Gastroesophageal sphincter (tissue), 4 donors: ENCODE measurements around the gene GPR15. TPM values are rescaled to one million over a fixed set of nuclear protein-coding genes. Genes with fewer than 3 reads are reported as not detected.

ENCODE experiments used
- ATAC-seq: fragments of 150-250 bp; one replicate; pipeline ENCODE4 v1.9.1; 2016; ENCODE audit warnings: mild to moderate bottlenecking, moderate library complexity
- H3K27ac ChIP-seq, 4 donors: fragments of 200-600 bp; sonication (generic) in 3 of 4; 1 replicate in 3 of 4; 2 replicates in 1 of 4; pipeline ENCODE4 v1.5.1; 2016 to 2019
- H3K27me3 ChIP-seq: fragments of 200-600 bp; sonication (generic); one replicate; pipeline ENCODE4 v1.5.1; 2019
- H3K36me3 ChIP-seq, 2 donors: fragments of 200-600 bp; sonication (generic); one replicate each; pipeline ENCODE4 v1.5.1; 2019; ENCODE audit warnings: control low read depth in 1 of 2
- H3K4me1 ChIP-seq, 3 donors: fragments of 200-600 bp; sonication (generic); 1 replicate in 2 of 3; 2 replicates in 1 of 3; pipeline ENCODE4 v1.5.1; 2016 to 2019; ENCODE audit warnings: control low read depth in 2 of 3
- H3K4me3 ChIP-seq, 2 donors: fragments of 200-600 bp; sonication (generic); one replicate each; pipeline ENCODE4 v1.5.1; 2019; ENCODE audit warnings: mild to moderate bottlenecking in 1 of 2, moderate library complexity in 1 of 2
- H3K9me3 ChIP-seq, 3 donors: fragments of 200-600 bp; sonication (generic); one replicate each; pipeline ENCODE4 v1.5.1; 2017 to 2019; ENCODE audit warnings: control low read depth in 2 of 3
- CTCF ChIP-seq, 4 experiments: fragments of 200-600 bp in 2 of 4; fragments of 450-650 bp in 2 of 4; sonication (generic) in 1 of 4; IDR thresholded peaks; one replicate each; pipeline ENCODE4 v1.5.1; 2017 to 2019; ENCODE audit warnings: antibody characterized with exemption in 4 of 4, mild to moderate bottlenecking in 2 of 4, moderate library complexity in 2 of 4
- EP300 ChIP-seq: sonication (generic); formaldehyde crosslinking; IDR thresholded peaks from one replicate; pipeline ENCODE4 v1.6.1; 2017; ENCODE audit warnings: antibody characterized with exemption, mild to moderate bottlenecking
- POLR2A ChIP-seq, 2 donors: fragments of 450-650 bp; IDR thresholded peaks; one replicate each; pipeline ENCODE4 v1.6.1; 2017; ENCODE audit warnings: antibody characterized with exemption in 2 of 2, mild to moderate bottlenecking in 2 of 2, moderate library complexity in 1 of 2
- POLR2AphosphoS5 ChIP-seq: sonication (generic); formaldehyde crosslinking; IDR thresholded peaks from one replicate; pipeline ENCODE4 v1.6.1; 2017; ENCODE audit warnings: antibody characterized with exemption
- WGBS, 2 donors: methylation state at CpG; one replicate each; pipeline ENCODE4 v1.1.5; 2018; ENCODE audit warnings: low coverage in 1 of 2; 5-methylcytosine and 5-hydroxymethylcytosine counted together
- total RNA-seq, 4 donors: library from RNA; depleted of rRNA; stranded (reverse); fragments of >200 nt; gene quantifications; one replicate each; pipeline ENCODE4 v1.1.0, GENCODE V29; 2016

Gene GPR15
- not detected for total RNA-seq

DNA sequence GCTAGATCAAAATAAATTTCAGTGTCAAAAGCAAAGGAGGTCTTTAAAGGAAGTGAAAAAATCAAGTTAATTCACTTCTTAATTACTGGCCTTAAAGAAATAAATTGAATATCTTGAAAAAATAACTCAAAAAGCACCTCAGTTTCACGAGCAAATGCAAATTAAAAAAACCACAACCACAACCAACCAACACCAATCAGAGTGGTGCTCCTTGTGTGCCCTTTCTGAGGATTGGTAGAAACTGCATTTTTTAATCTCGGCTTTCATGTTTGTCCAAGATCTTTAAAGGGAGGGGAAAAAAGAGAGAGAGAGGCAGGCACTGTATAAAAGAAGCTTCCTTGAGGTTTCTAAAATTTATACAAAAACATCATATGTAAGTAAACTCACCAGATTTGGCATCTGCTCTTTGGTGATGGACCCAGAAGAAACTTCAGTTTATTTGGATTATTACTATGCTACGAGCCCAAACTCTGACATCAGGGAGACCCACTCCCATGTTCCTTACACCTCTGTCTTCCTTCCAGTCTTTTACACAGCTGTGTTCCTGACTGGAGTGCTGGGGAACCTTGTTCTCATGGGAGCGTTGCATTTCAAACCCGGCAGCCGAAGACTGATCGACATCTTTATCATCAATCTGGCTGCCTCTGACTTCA is at the start of gene GPR15:
GPR15 (plus strand) TSS at position 357 of the 653 bp plus-strand sequence; CDS start at position 413, 56 bp downstream.
- TF ChIP-seq CTCF (IDR thresholded peaks at IDR 0.05), result no peak
- no peak for TF ChIP-seq POLR2A (IDR thresholded peaks at IDR 0.05)
- no peak for TF ChIP-seq EP300
- TF ChIP-seq POLR2AphosphoS5, result no peak
- Histone ChIP-seq H3K36me3 (no peaks in the 10 kb centered on the region), H3K9me3 (no peaks in the 10 kb centered on the region), H3K4me1 (no peaks in the 10 kb centered on the region), H3K27ac (no peak within 1 kb of the TSS), H3K27me3 (no peaks in the 10 kb centered on the region), H3K4me3 (no peak within 1 kb of the TSS)
- WGBS, 2 donors, result 66 to 87% methylated on average over 7 of the region's 7 CpGs
- no peak for ATAC-seq

GRCh38 chr3:98482717-98483482 is 48.9 kb upstream of the GPR15 start:
- Histone ChIP-seq H3K27me3 (no peaks in the 10 kb centered on the region), H3K9me3 (peaks cover 0 to 69% (median 0%) of the 10 kb centered on the region in 3 donors), H3K4me3 (no peak overlapping the region), H3K36me3 (no peaks in the 10 kb centered on the region), H3K4me1 (no peaks in the 10 kb centered on the region), H3K27ac (no peak overlapping the region)
- ATAC-seq, result no peak
- TF ChIP-seq EP300 (no peak), POLR2AphosphoS5 (no peak), POLR2A (IDR thresholded peaks at IDR 0.05) (no peak), CTCF (IDR thresholded peaks at IDR 0.05) (no peak)
- 91 to 100% methylated on average over 1 to 2 of the region's 3 CpGs for WGBS, 2 donors

DNA sequence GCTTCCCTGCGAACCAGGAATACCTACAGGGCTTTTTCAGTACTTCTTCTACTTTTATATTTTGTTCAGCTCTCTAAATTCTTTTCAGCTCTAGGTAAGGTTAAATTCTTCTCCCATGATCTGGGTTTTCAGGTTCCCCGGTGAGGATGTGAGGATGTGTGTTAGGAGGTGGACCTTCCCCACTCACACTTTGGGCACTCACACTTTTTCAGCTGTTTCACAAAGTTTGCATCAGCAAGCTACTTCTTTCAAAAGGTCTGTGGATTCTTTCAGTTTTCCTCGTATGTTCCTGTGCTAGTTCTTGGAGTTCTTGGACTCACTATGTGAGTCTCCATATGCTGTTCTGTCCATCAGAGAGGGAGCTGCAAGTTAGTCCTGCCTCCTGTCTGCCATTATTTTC is 48.2 kb upstream of the GPR15 start:
- WGBS, 2 donors, result 68 to 77% methylated on average over 3 of the region's 3 CpGs
- peaks cover 0 to 69% (median 0%) of the 10 kb centered on the region in 3 donors for H3K9me3 ChIP-seq

GRCh38 chr3:98497381-98497780 is 34.4 kb upstream of the GPR15 start, which contains the start of gene OR5K2:
TSS of gene OR5K2 (plus strand) at chr3:98497681. CDS start at chr3:98497681, 0 bp downstream.
- Histone ChIP-seq H3K4me1 (no peaks in the 10 kb centered on the region), H3K27me3 (no peaks in the 10 kb centered on the region), H3K9me3 (no peaks in the 10 kb centered on the region), H3K27ac (no peak within 1 kb of the TSS), H3K4me3 (no peak within 1 kb of the TSS), H3K36me3 (no peaks in the 10 kb centered on the region)
- WGBS, 2 donors, result 86 to 89% methylated on average over 2 of the region's 2 CpGs
- TF ChIP-seq POLR2AphosphoS5 (no peak), CTCF (IDR thresholded peaks at IDR 0.05) (no peak), POLR2A (IDR thresholded peaks at IDR 0.05) (no peak), EP300 (no peak)
- ATAC-seq, result no peak

More for the DNA sequence above, 48.2 kb upstream of the GPR15 start:
- no peaks in the 10 kb centered on the region for H3K27me3 ChIP-seq
- TF ChIP-seq EP300 (no peak), POLR2AphosphoS5 (no peak), POLR2A (IDR thresholded peaks at IDR 0.05) (no peak)
- no peaks in the 10 kb centered on the region for H3K4me1 ChIP-seq
- no peaks in the 10 kb centered on the region for H3K36me3 ChIP-seq
- no peak overlapping the region for H3K4me3 ChIP-seq
- no peak for ATAC-seq
- H3K27ac ChIP-seq, result no peak overlapping the region

- no peaks in the 10 kb centered on the region for H3K27me3 ChIP-seq
- no peak overlapping the region for H3K4me3 ChIP-seq
- no peaks in the 10 kb centered on the region for H3K9me3 ChIP-seq
- no peaks in the 10 kb centered on the region for H3K36me3 ChIP-seq
- H3K4me1 ChIP-seq, result no peaks in the 10 kb centered on the region
- TF ChIP-seq EP300 (no peak), POLR2AphosphoS5 (no peak), CTCF (IDR thresholded peaks at IDR 0.05) (no peak), POLR2A (IDR thresholded peaks at IDR 0.05) (no peak)
- H3K27ac ChIP-seq, result no peak overlapping the region
- 62 to 66% methylated on average over 4 of the region's 4 CpGs for WGBS, 2 donors
- ATAC-seq, result no peak
Observed at GRCh38 chr3:98500019-98500418, 31.8 kb upstream of the GPR15 start.
